Subcutaneous adipose tissue (tissue), 4 donors: ENCODE measurements around the gene TGFBR3. TPM values are rescaled to one million over a fixed set of nuclear protein-coding genes. Genes with fewer than 3 reads are reported as not detected.

ENCODE experiments used
- CTCF ChIP-seq: fragments of 450-650 bp; IDR thresholded peaks from one replicate; pipeline ENCODE4 v1.5.1; 2016; ENCODE audit warnings: low read depth, mild to moderate bottlenecking, control low read depth, antibody characterized with exemption, moderate library complexity
- total RNA-seq, 4 donors: library from RNA; depleted of rRNA; stranded (reverse); fragments of >200 nt; gene quantifications; one replicate each; pipeline ENCODE4 v1.1.0, GENCODE V29; 2016

TGFBR3 gene
- total RNA-seq, 4 donors from 2014 or later, result 206 to 374 (median 284) TPM

DNA sequence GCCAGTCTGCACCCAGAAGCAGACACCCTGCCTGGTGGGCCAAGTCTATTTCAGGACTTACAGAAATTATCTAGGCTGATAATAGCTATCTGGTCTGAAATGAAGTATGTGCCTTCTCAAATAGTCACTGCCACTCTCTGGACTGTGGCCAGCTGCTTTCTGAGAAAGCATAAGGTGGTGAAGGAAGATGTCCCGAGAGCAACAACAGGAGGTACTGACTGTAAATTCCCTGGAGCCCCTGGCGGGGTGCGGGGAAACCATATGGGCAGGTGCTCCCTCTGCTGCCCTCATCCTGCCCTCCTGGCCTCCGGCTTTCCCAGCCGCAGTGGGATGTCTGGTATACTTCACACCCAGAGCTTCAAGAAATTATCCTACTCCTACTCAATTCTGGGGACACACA is 86.8 kb downstream of the TGFBR3 start:
- no peak for TF ChIP-seq CTCF

DNA sequence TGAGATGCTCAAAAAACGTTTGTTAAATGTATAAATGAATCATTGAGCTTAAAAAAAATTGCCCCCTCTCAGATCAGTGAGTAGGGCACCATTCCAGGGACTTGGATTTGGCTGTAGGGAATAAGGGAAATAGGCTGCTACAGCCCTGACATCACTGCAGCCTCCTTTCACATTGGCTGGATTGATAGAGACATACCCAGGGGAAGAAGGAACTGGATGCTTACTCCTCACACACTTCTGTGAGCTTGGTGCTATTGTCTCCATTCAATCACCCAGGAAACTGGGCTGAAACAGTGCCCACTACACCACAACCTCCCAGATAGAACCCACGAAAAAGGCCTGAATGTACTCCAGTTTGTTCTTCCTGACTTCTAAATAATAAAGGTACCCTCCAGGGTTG is 87.2 kb downstream of the TGFBR3 start:
- no peak for TF ChIP-seq CTCF

DNA sequence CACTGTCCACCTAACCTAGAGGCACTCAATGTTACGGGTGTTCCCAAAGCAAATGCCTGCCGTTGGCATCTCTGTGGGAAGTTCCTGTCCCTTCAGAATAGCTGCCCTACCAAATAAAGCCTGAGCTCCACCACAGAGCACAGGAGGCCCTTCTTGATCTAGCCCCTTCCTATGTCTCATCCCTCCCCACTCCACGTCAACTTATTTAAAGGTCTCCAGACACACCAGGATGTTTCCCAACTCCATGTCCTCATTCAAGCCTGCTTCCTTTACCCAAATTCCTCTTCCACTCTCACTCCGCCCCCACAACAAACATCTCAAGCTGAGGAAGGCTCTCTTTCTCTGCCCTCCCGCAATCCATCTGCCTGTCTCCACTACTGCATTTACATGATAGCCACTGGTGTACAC is 87.7 kb downstream of the TGFBR3 start:
- TF ChIP-seq CTCF, result no peak

DNA sequence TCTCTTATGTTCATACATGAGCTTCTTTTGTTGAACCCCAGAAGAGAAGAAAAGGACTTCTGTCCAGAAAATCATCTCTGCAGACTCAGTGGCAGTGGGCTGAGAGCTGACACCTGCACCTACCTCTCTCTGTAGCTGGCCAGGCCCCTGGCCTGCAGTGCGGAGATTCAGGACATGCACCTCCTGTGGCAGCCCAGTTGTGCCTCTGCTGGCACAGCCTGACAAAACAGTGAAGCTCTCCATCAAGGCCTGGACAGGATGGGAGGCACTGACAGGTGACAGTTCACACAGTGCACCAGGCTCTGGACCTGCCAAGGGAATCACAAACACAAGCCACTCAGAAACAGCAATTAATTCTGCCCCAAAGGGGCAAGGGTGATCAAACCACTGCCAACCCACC is 88.8 kb downstream of the TGFBR3 start:
- TF ChIP-seq CTCF, result no peak

DNA sequence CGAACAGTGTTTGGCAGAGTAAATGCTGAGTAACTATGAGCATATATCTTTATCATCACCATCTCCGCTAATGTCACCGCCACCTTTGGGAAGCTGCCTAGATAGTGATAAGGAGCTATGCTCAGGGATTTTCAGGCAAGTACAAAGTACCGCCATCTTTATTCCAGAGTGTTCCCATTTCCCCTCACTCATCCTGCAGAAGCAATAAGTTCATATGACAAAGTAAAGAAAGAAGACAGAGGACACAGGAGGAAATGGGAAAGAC is 89.6 kb downstream of the TGFBR3 start:
- no peak for TF ChIP-seq CTCF

DNA sequence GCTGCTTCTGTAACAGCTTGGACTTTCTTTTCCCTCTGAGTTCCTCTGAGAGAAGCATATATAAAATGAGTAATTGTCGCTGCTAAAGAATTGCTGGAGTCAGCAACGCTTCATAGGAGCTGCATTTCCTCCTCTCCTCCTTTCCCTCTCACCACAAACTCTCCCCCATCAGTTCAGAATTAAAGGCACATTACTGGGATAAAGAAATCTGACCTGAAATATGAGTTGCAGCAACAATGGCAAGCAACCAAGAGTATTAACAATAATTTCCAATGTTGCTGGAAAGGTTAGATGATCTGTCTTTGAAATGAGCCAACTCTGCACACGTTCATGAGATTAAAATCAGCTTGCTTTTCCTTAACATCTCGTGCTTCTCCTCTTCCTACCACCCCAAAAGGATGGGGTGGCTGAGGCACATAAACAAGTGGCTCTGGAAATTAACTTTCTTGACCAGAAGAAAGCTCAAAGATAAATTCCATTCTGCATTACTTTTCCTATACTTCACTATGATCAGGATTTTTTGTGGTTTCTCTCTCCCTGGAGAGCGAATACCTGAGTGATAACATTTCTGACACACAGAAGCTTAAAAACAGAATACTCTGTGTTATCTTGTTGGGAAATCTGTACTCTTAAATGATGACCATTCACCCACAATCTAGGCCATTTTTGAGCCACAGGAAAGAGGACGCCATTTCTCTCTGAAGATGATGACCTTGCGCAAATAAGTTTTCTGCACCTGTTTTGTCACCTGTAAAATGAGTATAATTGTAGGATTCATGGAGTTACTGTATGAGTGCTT is 90.2 kb downstream of the TGFBR3 start:
- no peak for TF ChIP-seq CTCF

- no peak for TF ChIP-seq CTCF
Measured at GRCh38 chr1:91793877-91794276, 92.1 kb downstream of the TGFBR3 start.
